Mesothelial cell of epicardium (in vitro differentiated cells): ENCODE measurements around the gene PPP2R5E. TPM values are rescaled to one million over a fixed set of nuclear protein-coding genes. Genes with fewer than 3 reads are reported as not detected.

ENCODE experiments used
- DNase-seq, 2 experiments: peaks; one replicate each; pipeline ENCODE4 v3.0.0; 2021; ENCODE audit warnings: low spot score in 2 of 2; ENCODE audit not compliant: unreplicated experiment in 2 of 2
- H3K27ac Mint-ChIP-seq: 2 replicates; pipeline ENCODE4 v1.8.0; 2021; ENCODE audit warnings: mixed read lengths
- H3K27me3 Mint-ChIP-seq: 2 replicates; pipeline ENCODE4 v1.8.0; 2021; ENCODE audit warnings: low read depth, mixed read lengths
- H3K36me3 Mint-ChIP-seq: 2 replicates; pipeline ENCODE4 v1.8.0; 2021; ENCODE audit warnings: mixed read lengths
- H3K4me1 Mint-ChIP-seq: 2 replicates; pipeline ENCODE4 v1.8.0; 2021; ENCODE audit warnings: mixed read lengths
- H3K4me3 Mint-ChIP-seq: 2 replicates; pipeline ENCODE4 v1.8.0; 2021; ENCODE audit warnings: mild to moderate bottlenecking, moderate library complexity, mixed read lengths
- H3K9me3 Mint-ChIP-seq: 2 replicates; pipeline ENCODE4 v1.8.0; 2021; ENCODE audit warnings: mixed read lengths
- CTCF ChIP-seq: fragments of 200-600 bp; sonication (generic); IDR thresholded peaks from one replicate; pipeline ENCODE4 v1.5.0; 2021; ENCODE audit warnings: antibody characterized with exemption; ENCODE audit not compliant: unreplicated experiment
- total RNA-seq: library from RNA; stranded (reverse); gene quantifications from 3 replicates; pipeline ENCODE4 v1.2.1, GENCODE V29; 2021

PPP2R5E gene
- total RNA-seq, 1 donor from 2014 or later = 58.2 TPM

GRCh38 chr14:63421919-63422318 is 121.3 kb downstream of the PPP2R5E start:
- peaks cover 12% of the 10 kb centered on the region for H3K4me1 Mint-ChIP-seq
- no peak for DNase-seq
- TF ChIP-seq CTCF = no peak
- H3K9me3 Mint-ChIP-seq = no peaks in the 10 kb centered on the region
- H3K27ac Mint-ChIP-seq = no peak overlapping the region
- H3K36me3 Mint-ChIP-seq = peaks cover 16% of the 10 kb centered on the region
- H3K27me3 Mint-ChIP-seq = no peaks in the 10 kb centered on the region
- no peak overlapping the region for H3K4me3 Mint-ChIP-seq

DNA sequence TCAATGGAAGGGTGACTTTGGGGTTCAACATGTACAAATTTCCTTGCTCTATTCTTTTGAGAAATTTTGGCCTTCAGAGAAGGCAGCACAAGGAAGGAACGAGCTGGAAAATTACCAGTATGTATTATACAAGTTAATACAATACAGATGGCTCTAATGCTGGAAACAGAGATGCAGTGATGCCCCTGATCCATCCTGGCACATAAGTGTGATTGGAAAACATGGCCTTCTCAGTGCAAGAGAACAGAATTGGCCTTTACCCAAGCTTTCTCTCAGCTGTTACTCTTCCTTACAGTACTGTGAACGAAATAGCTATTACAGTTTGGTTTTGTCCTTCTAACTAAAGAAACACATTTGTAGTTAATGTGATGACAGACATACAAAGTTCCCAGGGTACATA is 122.0 kb downstream of the PPP2R5E start:
- Mint-ChIP-seq H3K36me3 (peaks cover 16% of the 10 kb centered on the region), H3K27me3 (no peaks in the 10 kb centered on the region), H3K4me1 (peaks cover 11% of the 10 kb centered on the region), H3K4me3 (no peak overlapping the region), H3K27ac (no peak overlapping the region), H3K9me3 (no peaks in the 10 kb centered on the region)
- no peak for TF ChIP-seq CTCF
- DNase-seq = no peak

GRCh38 chr14:63418020-63418419 is 125.2 kb downstream of the PPP2R5E start:
- peaks cover 19% of the 10 kb centered on the region for H3K4me1 Mint-ChIP-seq
- H3K9me3 Mint-ChIP-seq = no peaks in the 10 kb centered on the region
- H3K27ac Mint-ChIP-seq = no peak overlapping the region
- DNase-seq = no peak
- H3K4me3 Mint-ChIP-seq = no peak overlapping the region
- no peak for TF ChIP-seq CTCF
- H3K36me3 Mint-ChIP-seq = peaks cover 19% of the 10 kb centered on the region
- H3K27me3 Mint-ChIP-seq = no peaks in the 10 kb centered on the region

GRCh38 chr14:63413009-63413408 is 130.2 kb downstream of the PPP2R5E start:
- peaks cover 17% of the 10 kb centered on the region for H3K4me1 Mint-ChIP-seq

GRCh38 chr14:63406333-63406732 is 136.8 kb downstream of the PPP2R5E start:
- H3K36me3 Mint-ChIP-seq = peaks cover 28% of the 10 kb centered on the region
- DNase-seq = no peak

More at GRCh38 chr14:63413009-63413408, 130.2 kb downstream of the PPP2R5E start:
- no peaks in the 10 kb centered on the region for H3K27me3 Mint-ChIP-seq
- DNase-seq = no peak
- H3K9me3 Mint-ChIP-seq = no peaks in the 10 kb centered on the region
- H3K27ac Mint-ChIP-seq = no peak overlapping the region
- H3K36me3 Mint-ChIP-seq = peaks cover 22% of the 10 kb centered on the region
- H3K4me3 Mint-ChIP-seq = no peak overlapping the region
- no peak for TF ChIP-seq CTCF

More at GRCh38 chr14:63406333-63406732, 136.8 kb downstream of the PPP2R5E start:
- Mint-ChIP-seq H3K27me3 (no peaks in the 10 kb centered on the region), H3K9me3 (no peaks in the 10 kb centered on the region), H3K4me3 (no peak overlapping the region), H3K27ac (no peak overlapping the region), H3K4me1 (peaks cover 27% of the 10 kb centered on the region)
- TF ChIP-seq CTCF = no peak
